ENCODE measurements around the gene WDTC1. TPM values are rescaled to one million over a fixed set of nuclear protein-coding genes. Genes with fewer than 3 reads are reported as not detected.

WDTC1 gene
- total and polyA plus RNA-seq, 2 of the 13 experiments (the other 11 are each of a cell fraction or from before 2014, with no cell fraction given), result 5.5 TPM

DNA sequence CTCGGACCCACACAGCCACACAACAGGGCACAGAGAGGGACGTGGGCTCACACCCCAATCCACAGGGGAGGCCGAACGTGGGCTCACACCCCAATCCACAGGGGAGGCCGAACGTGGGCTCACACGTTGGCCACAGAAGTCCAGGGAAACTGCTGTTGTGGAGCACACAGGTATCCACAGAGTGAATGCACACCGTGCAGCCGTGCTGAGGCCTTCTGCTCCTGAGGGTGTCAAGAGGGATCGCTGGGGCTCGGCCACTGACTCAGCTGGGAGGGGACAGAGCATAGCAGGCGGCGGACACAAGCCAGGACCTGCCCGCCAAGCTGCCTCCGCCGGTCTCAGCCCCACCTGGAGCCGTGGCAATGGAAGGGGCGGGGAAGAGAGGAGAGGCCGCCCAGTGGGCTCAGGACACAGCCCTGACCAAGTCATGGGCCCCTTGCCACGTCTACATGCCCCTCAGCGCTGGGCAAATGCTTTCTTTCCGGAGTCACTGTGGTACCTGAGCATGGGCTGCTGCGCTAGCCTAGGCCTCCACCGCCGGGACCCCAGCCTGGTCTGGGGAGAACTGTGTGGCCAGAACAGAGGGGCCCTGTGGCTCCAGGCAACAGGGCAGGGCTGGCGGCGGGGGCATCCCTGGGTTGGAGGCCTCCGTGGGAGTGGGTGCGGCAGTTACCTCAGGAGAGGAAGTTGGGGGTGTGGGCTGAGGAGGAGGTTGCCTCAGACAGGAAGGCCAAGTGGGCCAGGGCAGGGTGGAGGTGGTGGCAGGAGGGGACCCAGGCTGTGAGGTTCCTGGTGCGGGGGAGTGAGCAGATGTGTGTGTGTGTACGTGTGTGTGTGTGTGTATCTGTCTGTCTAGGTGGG, 108.6 kb downstream of the WDTC1 start (continued):
- TF ChIP-seq ZNF670 (CRISPR knock-in tag; IDR thresholded peaks at IDR 0.05; ENCODE audit: borderline replicate concordance) (no peak), PTBP1 (IDR thresholded peaks at IDR 0.05; ENCODE audit: low read depth, low read length, poor library complexity, severe bottlenecking) (peak; percentile 51), PHF20 (CRISPR knock-in tag; IDR thresholded peaks at IDR 0.05) (no peak), HES4 (CRISPR knock-in tag; IDR thresholded peaks at IDR 0.05; ENCODE audit: borderline replicate concordance) (peak; percentile 78; the same call in 1 of the 2 replicates), KDM6A (CRISPR knock-in tag; IDR thresholded peaks at IDR 0.05; ENCODE audit: low read depth) (no peak), GATAD2A (CRISPR knock-in tag; IDR thresholded peaks at IDR 0.05) (no peak), GZF1 (CRISPR knock-in tag; IDR thresholded peaks at IDR 0.05) (peak; percentile 87), KLF12 (CRISPR knock-in tag; IDR thresholded peaks at IDR 0.05; ENCODE audit: borderline replicate concordance) (no peak), GPN1 (CRISPR knock-in tag; IDR thresholded peaks at IDR 0.05; ENCODE audit: borderline replicate concordance) (no peak)
- TF ChIP-seq, protein P1, sequence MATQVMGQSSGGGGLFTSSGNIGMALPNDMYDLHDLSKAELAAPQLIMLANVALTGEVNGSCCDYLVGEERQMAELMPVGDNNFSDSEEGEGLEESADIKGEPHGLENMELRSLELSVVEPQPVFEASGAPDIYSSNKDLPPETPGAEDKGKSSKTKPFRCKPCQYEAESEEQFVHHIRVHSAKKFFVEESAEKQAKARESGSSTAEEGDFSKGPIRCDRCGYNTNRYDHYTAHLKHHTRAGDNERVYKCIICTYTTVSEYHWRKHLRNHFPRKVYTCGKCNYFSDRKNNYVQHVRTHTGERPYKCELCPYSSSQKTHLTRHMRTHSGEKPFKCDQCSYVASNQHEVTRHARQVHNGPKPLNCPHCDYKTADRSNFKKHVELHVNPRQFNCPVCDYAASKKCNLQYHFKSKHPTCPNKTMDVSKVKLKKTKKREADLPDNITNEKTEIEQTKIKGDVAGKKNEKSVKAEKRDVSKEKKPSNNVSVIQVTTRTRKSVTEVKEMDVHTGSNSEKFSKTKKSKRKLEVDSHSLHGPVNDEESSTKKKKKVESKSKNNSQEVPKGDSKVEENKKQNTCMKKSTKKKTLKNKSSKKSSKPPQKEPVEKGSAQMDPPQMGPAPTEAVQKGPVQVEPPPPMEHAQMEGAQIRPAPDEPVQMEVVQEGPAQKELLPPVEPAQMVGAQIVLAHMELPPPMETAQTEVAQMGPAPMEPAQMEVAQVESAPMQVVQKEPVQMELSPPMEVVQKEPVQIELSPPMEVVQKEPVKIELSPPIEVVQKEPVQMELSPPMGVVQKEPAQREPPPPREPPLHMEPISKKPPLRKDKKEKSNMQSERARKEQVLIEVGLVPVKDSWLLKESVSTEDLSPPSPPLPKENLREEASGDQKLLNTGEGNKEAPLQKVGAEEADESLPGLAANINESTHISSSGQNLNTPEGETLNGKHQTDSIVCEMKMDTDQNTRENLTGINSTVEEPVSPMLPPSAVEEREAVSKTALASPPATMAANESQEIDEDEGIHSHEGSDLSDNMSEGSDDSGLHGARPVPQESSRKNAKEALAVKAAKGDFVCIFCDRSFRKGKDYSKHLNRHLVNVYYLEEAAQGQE (IDR thresholded peaks at IDR 0.05; ENCODE audit: borderline replicate concordance in 1 of 2, low read depth in 1 of 2, low read length in 2 of 2), result no peak
- TF ChIP-seq, protein P2, sequence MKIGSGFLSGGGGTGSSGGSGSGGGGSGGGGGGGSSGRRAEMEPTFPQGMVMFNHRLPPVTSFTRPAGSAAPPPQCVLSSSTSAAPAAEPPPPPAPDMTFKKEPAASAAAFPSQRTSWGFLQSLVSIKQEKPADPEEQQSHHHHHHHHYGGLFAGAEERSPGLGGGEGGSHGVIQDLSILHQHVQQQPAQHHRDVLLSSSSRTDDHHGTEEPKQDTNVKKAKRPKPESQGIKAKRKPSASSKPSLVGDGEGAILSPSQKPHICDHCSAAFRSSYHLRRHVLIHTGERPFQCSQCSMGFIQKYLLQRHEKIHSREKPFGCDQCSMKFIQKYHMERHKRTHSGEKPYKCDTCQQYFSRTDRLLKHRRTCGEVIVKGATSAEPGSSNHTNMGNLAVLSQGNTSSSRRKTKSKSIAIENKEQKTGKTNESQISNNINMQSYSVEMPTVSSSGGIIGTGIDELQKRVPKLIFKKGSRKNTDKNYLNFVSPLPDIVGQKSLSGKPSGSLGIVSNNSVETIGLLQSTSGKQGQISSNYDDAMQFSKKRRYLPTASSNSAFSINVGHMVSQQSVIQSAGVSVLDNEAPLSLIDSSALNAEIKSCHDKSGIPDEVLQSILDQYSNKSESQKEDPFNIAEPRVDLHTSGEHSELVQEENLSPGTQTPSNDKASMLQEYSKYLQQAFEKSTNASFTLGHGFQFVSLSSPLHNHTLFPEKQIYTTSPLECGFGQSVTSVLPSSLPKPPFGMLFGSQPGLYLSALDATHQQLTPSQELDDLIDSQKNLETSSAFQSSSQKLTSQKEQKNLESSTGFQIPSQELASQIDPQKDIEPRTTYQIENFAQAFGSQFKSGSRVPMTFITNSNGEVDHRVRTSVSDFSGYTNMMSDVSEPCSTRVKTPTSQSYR (CRISPR knock-in tag; IDR thresholded peaks at IDR 0.05; ENCODE audit: borderline replicate concordance), result no peak
- TF ChIP-seq, protein P3, sequence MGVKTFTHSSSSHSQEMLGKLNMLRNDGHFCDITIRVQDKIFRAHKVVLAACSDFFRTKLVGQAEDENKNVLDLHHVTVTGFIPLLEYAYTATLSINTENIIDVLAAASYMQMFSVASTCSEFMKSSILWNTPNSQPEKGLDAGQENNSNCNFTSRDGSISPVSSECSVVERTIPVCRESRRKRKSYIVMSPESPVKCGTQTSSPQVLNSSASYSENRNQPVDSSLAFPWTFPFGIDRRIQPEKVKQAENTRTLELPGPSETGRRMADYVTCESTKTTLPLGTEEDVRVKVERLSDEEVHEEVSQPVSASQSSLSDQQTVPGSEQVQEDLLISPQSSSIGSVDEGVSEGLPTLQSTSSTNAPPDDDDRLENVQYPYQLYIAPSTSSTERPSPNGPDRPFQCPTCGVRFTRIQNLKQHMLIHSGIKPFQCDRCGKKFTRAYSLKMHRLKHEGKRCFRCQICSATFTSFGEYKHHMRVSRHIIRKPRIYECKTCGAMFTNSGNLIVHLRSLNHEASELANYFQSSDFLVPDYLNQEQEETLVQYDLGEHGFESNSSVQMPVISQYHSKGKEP (CRISPR knock-in tag; IDR thresholded peaks at IDR 0.05), result no peak
- TF ChIP-seq, protein P4, sequence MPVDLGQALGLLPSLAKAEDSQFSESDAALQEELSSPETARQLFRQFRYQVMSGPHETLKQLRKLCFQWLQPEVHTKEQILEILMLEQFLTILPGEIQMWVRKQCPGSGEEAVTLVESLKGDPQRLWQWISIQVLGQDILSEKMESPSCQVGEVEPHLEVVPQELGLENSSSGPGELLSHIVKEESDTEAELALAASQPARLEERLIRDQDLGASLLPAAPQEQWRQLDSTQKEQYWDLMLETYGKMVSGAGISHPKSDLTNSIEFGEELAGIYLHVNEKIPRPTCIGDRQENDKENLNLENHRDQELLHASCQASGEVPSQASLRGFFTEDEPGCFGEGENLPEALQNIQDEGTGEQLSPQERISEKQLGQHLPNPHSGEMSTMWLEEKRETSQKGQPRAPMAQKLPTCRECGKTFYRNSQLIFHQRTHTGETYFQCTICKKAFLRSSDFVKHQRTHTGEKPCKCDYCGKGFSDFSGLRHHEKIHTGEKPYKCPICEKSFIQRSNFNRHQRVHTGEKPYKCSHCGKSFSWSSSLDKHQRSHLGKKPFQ (CRISPR knock-in tag; IDR thresholded peaks at IDR 0.05; ENCODE audit: insufficient replicate concordance), result no peak
- TF ChIP-seq, protein P5, sequence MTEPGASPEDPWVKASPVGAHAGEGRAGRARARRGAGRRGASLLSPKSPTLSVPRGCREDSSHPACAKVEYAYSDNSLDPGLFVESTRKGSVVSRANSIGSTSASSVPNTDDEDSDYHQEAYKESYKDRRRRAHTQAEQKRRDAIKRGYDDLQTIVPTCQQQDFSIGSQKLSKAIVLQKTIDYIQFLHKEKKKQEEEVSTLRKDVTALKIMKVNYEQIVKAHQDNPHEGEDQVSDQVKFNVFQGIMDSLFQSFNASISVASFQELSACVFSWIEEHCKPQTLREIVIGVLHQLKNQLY (CRISPR knock-in tag; IDR thresholded peaks at IDR 0.05), result no peak
- TF ChIP-seq, protein P6, sequence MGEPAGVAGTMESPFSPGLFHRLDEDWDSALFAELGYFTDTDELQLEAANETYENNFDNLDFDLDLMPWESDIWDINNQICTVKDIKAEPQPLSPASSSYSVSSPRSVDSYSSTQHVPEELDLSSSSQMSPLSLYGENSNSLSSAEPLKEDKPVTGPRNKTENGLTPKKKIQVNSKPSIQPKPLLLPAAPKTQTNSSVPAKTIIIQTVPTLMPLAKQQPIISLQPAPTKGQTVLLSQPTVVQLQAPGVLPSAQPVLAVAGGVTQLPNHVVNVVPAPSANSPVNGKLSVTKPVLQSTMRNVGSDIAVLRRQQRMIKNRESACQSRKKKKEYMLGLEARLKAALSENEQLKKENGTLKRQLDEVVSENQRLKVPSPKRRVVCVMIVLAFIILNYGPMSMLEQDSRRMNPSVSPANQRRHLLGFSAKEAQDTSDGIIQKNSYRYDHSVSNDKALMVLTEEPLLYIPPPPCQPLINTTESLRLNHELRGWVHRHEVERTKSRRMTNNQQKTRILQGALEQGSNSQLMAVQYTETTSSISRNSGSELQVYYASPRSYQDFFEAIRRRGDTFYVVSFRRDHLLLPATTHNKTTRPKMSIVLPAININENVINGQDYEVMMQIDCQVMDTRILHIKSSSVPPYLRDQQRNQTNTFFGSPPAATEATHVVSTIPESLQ (CRISPR knock-in tag; conservative IDR thresholded peaks at IDR 0.05), result no peak
